Breast epithelium (tissue), 4 donors: ENCODE results near the gene HYDIN. TPM values are rescaled to one million over a fixed set of nuclear protein-coding genes. Genes with fewer than 3 reads are reported as not detected.

ENCODE experiments used
- DNase-seq, 2 donors: peaks; one replicate each; pipeline ENCODE4 v3.0.0-alpha.2; 2019; ENCODE audit warnings: low spot score in 2 of 2
- H3K27ac ChIP-seq, 2 donors: fragments of 200-600 bp; sonication (generic) in 1 of 2; one replicate each; pipeline ENCODE4 v1.5.1; 2016 to 2019; ENCODE audit warnings: mild to moderate bottlenecking in 1 of 2
- H3K27me3 ChIP-seq, 2 donors: fragments of 200-600 bp; sonication (generic) in 1 of 2; one replicate each; pipeline versions ENCODE4 v1.5.1 to v1.6.0; 2017 to 2019; ENCODE audit warnings: control low read depth in 1 of 2, mild to moderate bottlenecking in 1 of 2
- H3K36me3 ChIP-seq: fragments of 200-600 bp; one replicate; pipeline ENCODE4 v1.5.1; 2019
- H3K4me1 ChIP-seq, 2 donors: fragments of 200-600 bp; sonication (generic); one replicate each; pipeline ENCODE4 v1.5.1; 2016 to 2019; ENCODE audit warnings: control low read depth in 1 of 2
- H3K4me3 ChIP-seq, 3 donors: fragments of 200-600 bp; sonication (generic); 1 replicate in 2 of 3; 2 replicates in 1 of 3; pipeline ENCODE4 v1.5.1; 2016 to 2019; ENCODE audit warnings: mild to moderate bottlenecking in 3 of 3, moderate library complexity in 2 of 3
- H3K9me3 ChIP-seq, 2 donors: fragments of 200-600 bp; sonication (generic) in 1 of 2; one replicate each; pipeline ENCODE4 v1.5.1; 2016 to 2019; ENCODE audit warnings: control low read depth in 1 of 2
- CTCF ChIP-seq, 3 donors: fragments of 450-650 bp; IDR thresholded peaks; one replicate each; pipeline ENCODE4 v1.5.1; 2016 to 2017; ENCODE audit warnings: antibody characterized with exemption in 3 of 3, mild to moderate bottlenecking in 3 of 3, moderate library complexity in 3 of 3
- POLR2A ChIP-seq: fragments of 450-650 bp; IDR thresholded peaks from one replicate; pipeline ENCODE4 v1.6.1; 2016; ENCODE audit warnings: antibody characterized with exemption, mild to moderate bottlenecking, moderate library complexity
- POLR2AphosphoS5 ChIP-seq, 3 donors: sonication (generic); formaldehyde crosslinking; IDR thresholded peaks; one replicate each; pipeline ENCODE4 v1.6.1; 2017; ENCODE audit warnings: antibody characterized with exemption in 3 of 3
- intact Hi-C: fragments of 100-400 bp; cut with DNase I; formaldehyde crosslinking; loops from one replicate; pipeline ENCODE4 v1.15.1; 2023; ENCODE audit warnings: low total_unique reads
- total RNA-seq, 3 donors: library from RNA; depleted of rRNA; stranded (reverse); fragments of >200 nt; gene quantifications; one replicate each; pipeline ENCODE4 v1.1.0, GENCODE V29; 2016

The HYDIN gene
- total RNA-seq, 3 donors from 2014 or later: 0.96 to 9.4 (median 4.9) TPM

GRCh38 chr16:71246309-71246708 is 15.8 kb upstream of the HYDIN start:
- Histone ChIP-seq H3K27ac (no peak overlapping the region), H3K9me3 (no peaks in the 10 kb centered on the region), H3K27me3 (no peaks in the 10 kb centered on the region), H3K36me3 (no peaks in the 10 kb centered on the region), H3K4me1 (no peaks in the 10 kb centered on the region), H3K4me3 (no peak overlapping the region)
- intact Hi-C loops: no loop called here
- TF ChIP-seq POLR2AphosphoS5 (IDR thresholded peaks at IDR 0.05): no peak
- no peak for DNase-seq

DNA sequence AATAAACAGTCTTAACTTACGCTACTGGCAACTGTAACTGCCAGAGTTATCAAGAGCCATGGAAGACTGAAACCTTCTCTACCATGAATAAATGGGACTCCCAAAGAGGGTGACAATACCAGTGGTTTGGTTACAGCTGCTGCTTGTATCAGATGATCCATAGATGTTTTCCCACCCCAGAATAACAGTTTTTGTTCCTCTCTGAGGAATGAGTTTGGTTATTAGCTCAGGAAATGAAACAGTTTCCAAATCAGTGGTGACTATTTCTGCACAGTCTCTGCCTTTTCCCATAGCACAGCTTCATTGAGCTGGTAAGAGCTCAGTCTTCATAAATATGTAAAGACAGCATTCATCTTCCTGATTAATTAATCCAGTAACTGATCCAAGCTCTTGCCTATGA is 14.0 kb upstream of the HYDIN start:
- intact Hi-C loops: no loop called here
- DNase-seq: no peak
- Histone ChIP-seq H3K4me1 (no peaks in the 10 kb centered on the region), H3K9me3 (no peaks in the 10 kb centered on the region), H3K4me3 (no peak overlapping the region), H3K27me3 (no peaks in the 10 kb centered on the region), H3K27ac (no peak overlapping the region), H3K36me3 (no peaks in the 10 kb centered on the region)
- TF ChIP-seq POLR2A (no peak), CTCF (IDR thresholded peaks at IDR 0.05) (no peak), POLR2AphosphoS5 (IDR thresholded peaks at IDR 0.05) (no peak)

DNA sequence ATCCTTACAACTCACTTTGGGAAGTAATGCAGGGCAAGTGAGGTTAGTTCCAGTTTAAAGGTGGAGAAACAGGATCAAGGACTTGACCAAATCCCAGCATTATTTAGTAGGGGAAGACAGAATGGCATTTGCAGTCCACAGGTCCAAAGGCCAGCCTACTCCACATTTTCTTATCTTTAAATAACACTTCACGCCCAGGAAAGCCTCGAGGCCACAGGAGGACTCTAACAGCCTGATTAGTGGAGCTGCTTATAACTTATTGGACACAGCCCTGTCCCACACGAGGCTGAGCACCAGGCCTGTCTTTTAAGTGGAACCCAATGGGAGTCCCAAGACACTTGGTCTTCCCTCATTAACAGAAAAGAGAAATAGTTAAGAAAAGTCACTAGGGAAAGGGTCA is 12.1 kb upstream of the HYDIN start:
- no peaks in the 10 kb centered on the region for H3K4me1 ChIP-seq
- no peaks in the 10 kb centered on the region for H3K36me3 ChIP-seq
- DNase-seq: no peak
- no peaks in the 10 kb centered on the region for H3K9me3 ChIP-seq
- no peaks in the 10 kb centered on the region for H3K27me3 ChIP-seq
- TF ChIP-seq CTCF (IDR thresholded peaks at IDR 0.05): no peak
- TF ChIP-seq POLR2A: no peak
- no peak for TF ChIP-seq POLR2AphosphoS5 (IDR thresholded peaks at IDR 0.05)
- intact Hi-C loops: no loop called here
- no peak overlapping the region for H3K27ac ChIP-seq
- H3K4me3 ChIP-seq: no peak overlapping the region

DNA sequence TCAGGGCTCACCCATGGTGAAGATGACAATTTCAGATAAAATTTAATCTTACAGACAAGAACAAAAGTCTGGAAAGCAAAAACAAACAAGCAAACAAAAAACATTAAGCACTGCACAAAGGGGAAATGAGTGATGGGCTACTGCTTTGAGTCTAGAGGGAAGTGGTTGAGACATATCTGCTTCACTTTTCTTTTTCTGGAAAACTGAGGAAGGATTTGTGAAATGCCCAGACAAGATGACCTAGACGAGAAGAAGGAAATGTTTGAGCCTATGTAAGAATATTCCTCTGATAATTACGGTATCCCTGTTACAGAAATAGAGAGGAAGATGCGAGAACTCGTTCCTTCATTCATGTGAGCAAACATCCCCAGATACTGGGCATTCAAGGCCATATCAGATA is 11.5 kb upstream of the HYDIN start:
- no peak for DNase-seq
- Histone ChIP-seq H3K27ac (no peak overlapping the region), H3K4me1 (no peaks in the 10 kb centered on the region), H3K4me3 (no peak overlapping the region), H3K36me3 (no peaks in the 10 kb centered on the region), H3K9me3 (no peaks in the 10 kb centered on the region), H3K27me3 (no peaks in the 10 kb centered on the region)
- TF ChIP-seq CTCF (IDR thresholded peaks at IDR 0.05) (no peak), POLR2A (no peak)
- intact Hi-C loops: no loop called here

- H3K36me3 ChIP-seq: no peaks in the 10 kb centered on the region
- no peaks in the 10 kb centered on the region for H3K27me3 ChIP-seq
- no peak overlapping the region for H3K27ac ChIP-seq
- H3K4me3 ChIP-seq: no peak overlapping the region
- peaks cover 7 to 22% of the 10 kb centered on the region in 2 donors for H3K9me3 ChIP-seq
- TF ChIP-seq POLR2A (no peak), CTCF (IDR thresholded peaks at IDR 0.05) (no peak), POLR2AphosphoS5 (IDR thresholded peaks at IDR 0.05) (no peak)
- no peak for DNase-seq
- intact Hi-C loops: no loop called here
- no peaks in the 10 kb centered on the region for H3K4me1 ChIP-seq
Observed at GRCh38 chr16:71229344-71229743, 1.2 kb downstream of the HYDIN start.
